Ishikawa (cell line): Measurements from ENCODE around the gene KRTAP6-2.

Source experiments
- CEBPB ChIP-seq: IDR thresholded peaks from 2 replicates; pipeline ENCODE4 v1.6.1; 2012
- CREB1 ChIP-seq: IDR thresholded peaks from 2 replicates; pipeline ENCODE4 v1.6.1; 2012; ENCODE audit warnings: low read depth
- EGR1 ChIP-seq: IDR thresholded peaks from 2 replicates; pipeline ENCODE4 v1.6.1; 2012
- EP300 ChIP-seq: IDR thresholded peaks from 2 replicates; pipeline ENCODE4 v1.6.1; 2012; ENCODE audit warnings: borderline replicate concordance
- FOXM1 ChIP-seq: IDR thresholded peaks from 2 replicates; pipeline ENCODE4 v1.6.1; 2012; ENCODE audit warnings: low read depth, borderline replicate concordance
- MAX ChIP-seq: IDR thresholded peaks from 2 replicates; pipeline ENCODE4 v1.6.1; 2012
- NFIC ChIP-seq: IDR thresholded peaks from 2 replicates; pipeline ENCODE4 v1.6.1; 2012
- RAD21 ChIP-seq: IDR thresholded peaks from 2 replicates; pipeline ENCODE4 v1.6.1; 2012; ENCODE audit warnings: low read depth
- REST ChIP-seq: IDR thresholded peaks from 2 replicates; pipeline ENCODE4 v1.6.1; 2012; ENCODE audit warnings: low read depth, mild to moderate bottlenecking
- TAF1 ChIP-seq: IDR thresholded peaks from 2 replicates; pipeline ENCODE4 v1.6.1; 2012; ENCODE audit warnings: low read depth, mild to moderate bottlenecking
- TCF12 ChIP-seq: IDR thresholded peaks from 2 replicates; pipeline ENCODE4 v1.6.1; 2012; ENCODE audit warnings: low read depth
- TEAD4 ChIP-seq: IDR thresholded peaks from 2 replicates; pipeline ENCODE4 v1.6.1; 2012
- USF1 ChIP-seq: IDR thresholded peaks from 2 replicates; pipeline ENCODE4 v1.6.1; 2012
- YY1 ChIP-seq: IDR thresholded peaks from 2 replicates; pipeline ENCODE4 v1.6.1; 2012; ENCODE audit warnings: low read depth
- ZBTB7A ChIP-seq: IDR thresholded peaks from 2 replicates; pipeline ENCODE4 v1.6.1; 2012; ENCODE audit warnings: low read depth

Gene KRTAP6-2

GRCh38 chr21:30561264-30561895 lies 37.3 kb downstream of the KRTAP6-2 start, which contains the start of gene KRTAP19-7:
Gene KRTAP19-7 (minus strand): TSS chr21:30561314. CDS start chr21:30561289, 25 bp downstream.
- TF ChIP-seq REST: no peak
- no peak for TF ChIP-seq NFIC
- no peak for TF ChIP-seq TCF12
- TF ChIP-seq TEAD4: no peak
- no peak for TF ChIP-seq CREB1
- TF ChIP-seq CEBPB: no peak
- TF ChIP-seq EGR1: no peak
- TF ChIP-seq FOXM1: no peak
- TF ChIP-seq RAD21: no peak
- TF ChIP-seq TAF1: no peak
- TF ChIP-seq EP300: no peak
- TF ChIP-seq MAX: no peak
- no peak for TF ChIP-seq YY1
- TF ChIP-seq USF1: no peak
- no peak for TF ChIP-seq ZBTB7A

- TF ChIP-seq FOXM1: no peak
- TF ChIP-seq USF1: no peak
- TF ChIP-seq TEAD4: no peak
- no peak for TF ChIP-seq EGR1
- TF ChIP-seq NFIC: no peak
- no peak for TF ChIP-seq TCF12
- TF ChIP-seq RAD21: no peak
- no peak for TF ChIP-seq YY1
- TF ChIP-seq CREB1: no peak
These were observed 43.6 kb downstream of the KRTAP6-2 start for GRCh38 chr21:30555095-30555494.

- TF ChIP-seq REST: no peak
- no peak for TF ChIP-seq TEAD4
- no peak for TF ChIP-seq USF1
- TF ChIP-seq TCF12: no peak
- TF ChIP-seq FOXM1: no peak
- TF ChIP-seq YY1: no peak
- no peak for TF ChIP-seq ZBTB7A
- no peak for TF ChIP-seq EGR1
- TF ChIP-seq CREB1: no peak
- TF ChIP-seq MAX: no peak
These were observed 45.9 kb downstream of the KRTAP6-2 start for GRCh38 chr21:30552782-30553181.
